GM23338 (cell line): Measurements from ENCODE around the gene LRRN1. TPM values are rescaled to one million over a fixed set of nuclear protein-coding genes. Genes with fewer than 3 reads are reported as not detected.

ENCODE experiments used
- ATAC-seq: fragments of 200-7000 bp; cut with Tn5 transposase; 3 replicates; pipeline ENCODE4 v1.9.1; 2020
- DNase-seq: peaks from one replicate; pipeline ENCODE4 v3.0.0-alpha.2; 2015; ENCODE audit warnings: low spot score
- H2AFZ ChIP-seq: fragments of 200-600 bp; sonication (generic); 2 replicates; pipeline ENCODE4 v1.8.0; 2016; ENCODE audit warnings: antibody characterized with exemption, mild to moderate bottlenecking, moderate library complexity
- H3F3A ChIP-seq: fragments of 200-600 bp; sonication (generic); replicated peaks from 2 replicates; pipeline ENCODE4 v1.8.0; 2017; ENCODE audit warnings: antibody characterized with exemption, mixed run types, low read depth
- H3K27ac ChIP-seq: fragments of 200-600 bp; sonication (generic); 2 replicates; pipeline ENCODE4 v1.6.1; 2016; ENCODE audit warnings: low read depth
- H3K27me3 ChIP-seq: fragments of 200-600 bp; sonication (generic); 2 replicates; pipeline ENCODE4 v1.8.0; 2016; ENCODE audit warnings: mild to moderate bottlenecking, mixed run types, moderate library complexity; ENCODE audit not compliant: insufficient read depth
- H3K36me3 ChIP-seq: fragments of 200-600 bp; sonication (generic); 2 replicates; pipeline ENCODE4 v1.8.0; 2016; ENCODE audit warnings: mild to moderate bottlenecking; ENCODE audit not compliant: insufficient read depth
- H3K4me1 ChIP-seq: fragments of 200-600 bp; sonication (generic); 2 replicates; pipeline ENCODE4 v1.8.0; 2016; ENCODE audit warnings: mild to moderate bottlenecking, moderate library complexity; ENCODE audit not compliant: insufficient read depth
- H3K4me2 ChIP-seq: fragments of 200-600 bp; sonication (generic); 2 replicates; pipeline ENCODE4 v1.7.1; 2017; ENCODE audit warnings: mixed run types
- H3K4me3 ChIP-seq: fragments of 200-600 bp; sonication (generic); 2 replicates; pipeline ENCODE4 v1.6.1; 2016; ENCODE audit warnings: mixed run types
- H3K79me2 ChIP-seq: fragments of 200-600 bp; sonication (generic); replicated peaks from 2 replicates; pipeline ENCODE4 v1.8.0; 2017; ENCODE audit warnings: mild to moderate bottlenecking; ENCODE audit not compliant: insufficient read depth
- H3K9me2 ChIP-seq: fragments of 200-600 bp; sonication (generic); 2 replicates; pipeline ENCODE4 v1.8.0; 2017; ENCODE audit not compliant: insufficient read depth
- H4K20me1 ChIP-seq: fragments of 200-600 bp; sonication (generic); replicated peaks from 2 replicates; pipeline ENCODE4 v1.8.0; 2017; ENCODE audit warnings: mild to moderate bottlenecking; ENCODE audit not compliant: insufficient read depth
- H3K27ac Mint-ChIP-seq: 2 replicates; pipeline ENCODE4 v1.8.0; 2020; ENCODE audit warnings: inconsistent platforms, mild to moderate bottlenecking, moderate library complexity, mixed read lengths
- H3K27me3 Mint-ChIP-seq: 3 replicates; pipeline ENCODE4 v1.8.0; 2022; ENCODE audit warnings: low read depth, mild to moderate bottlenecking, moderate library complexity, mixed read lengths, inconsistent platforms; ENCODE audit not compliant: insufficient read depth, poor library complexity
- H3K36me3 Mint-ChIP-seq: 3 replicates; pipeline ENCODE4 v1.8.0; 2021; ENCODE audit warnings: low read depth, mild to moderate bottlenecking, inconsistent platforms, moderate library complexity, mixed read lengths
- H3K4me1 Mint-ChIP-seq: 3 replicates; pipeline ENCODE4 v1.8.0; 2020; ENCODE audit warnings: mild to moderate bottlenecking, inconsistent platforms, mixed read lengths
- H3K4me3 Mint-ChIP-seq: 3 replicates; pipeline ENCODE4 v1.8.0; 2021; ENCODE audit warnings: moderate library complexity, mild to moderate bottlenecking, inconsistent platforms, mixed read lengths
- H3K9me3 Mint-ChIP-seq: 3 replicates; pipeline ENCODE4 v1.8.0; 2020; ENCODE audit warnings: moderate library complexity, mild to moderate bottlenecking, inconsistent platforms, mixed read lengths
- CREB1 ChIP-seq: fragments of 250-450 bp; sonication (Bioruptor Pico); IDR thresholded peaks from 2 replicates; pipeline ENCODE4 v1.5.0; 2020; ENCODE audit warnings: low read depth, mild to moderate bottlenecking, moderate library complexity
- EZH2 ChIP-seq: fragments of 200-600 bp; sonication (generic); IDR thresholded peaks from one replicate; pipeline ENCODE4 v1.8.0; 2017; ENCODE audit warnings: antibody characterized with exemption, mild to moderate bottlenecking, low read depth; ENCODE audit not compliant: unreplicated experiment
- EZH2phosphoT487 ChIP-seq: fragments of 200-600 bp; sonication (generic); IDR thresholded peaks from one replicate; pipeline ENCODE4 v1.8.1; 2018; ENCODE audit warnings: antibody characterized with exemption; ENCODE audit not compliant: unreplicated experiment
- JUNB ChIP-seq: IDR thresholded peaks from one replicate; pipeline ENCODE4 v1.6.1; 2016; ENCODE audit warnings: antibody characterized with exemption; ENCODE audit not compliant: unreplicated experiment
- NANOG ChIP-seq: IDR thresholded peaks from 2 replicates; pipeline ENCODE4 v1.6.1; 2016; ENCODE audit warnings: antibody characterized with exemption, borderline replicate concordance
- POLR2AphosphoS5 ChIP-seq: IDR thresholded peaks from 2 replicates; pipeline ENCODE4 v1.6.1; 2016; ENCODE audit warnings: antibody characterized with exemption, low read depth
- STAT1 ChIP-seq: IDR thresholded peaks from one replicate; pipeline ENCODE4 v1.6.1; 2016; ENCODE audit warnings: antibody characterized with exemption; ENCODE audit not compliant: unreplicated experiment
- ZNF114 ChIP-seq: fragments of 250-450 bp; sonication (Bioruptor Pico); IDR thresholded peaks from 2 replicates; pipeline ENCODE4 v1.5.0; 2020; ENCODE audit warnings: mild to moderate bottlenecking, moderate library complexity
- ZNF331 ChIP-seq: fragments of 250-450 bp; sonication (Bioruptor Pico); IDR thresholded peaks from 2 replicates; pipeline ENCODE4 v1.5.0; 2020; ENCODE audit warnings: low read depth, mild to moderate bottlenecking, moderate library complexity
- polyA plus RNA-seq: library from polyadenylated mRNA; unstranded; fragments of >200 nt; fragmentation: Nextera tagmentation; extraction: Ambion mirVana; gene quantifications from 2 replicates; pipeline ENCODE4 v1.2.1, GENCODE V29; 2016
- total RNA-seq: library from RNA; depleted of rRNA; stranded (reverse); fragments of >200 nt; shearing (Covaris generic); gene quantifications from 2 replicates; pipeline ENCODE4 v1.2.3, GENCODE V29; 2014
- TF ChIP-seq, protein P1 (sequence below): fragments of 250-450 bp; sonication (Bioruptor Pico); IDR thresholded peaks from 2 replicates; pipeline ENCODE4 v1.5.0; 2020; ENCODE audit warnings: mild to moderate bottlenecking, moderate library complexity
- TF ChIP-seq, protein P2 (sequence below), 2 experiments: fragments of 200-600 bp in 1 of 2; sonication (generic) in 1 of 2; conservative IDR thresholded peaks; 2 replicates each; pipeline versions ENCODE4 v1.5.1 to v1.6.1; 2016 to 2017; ENCODE audit warnings: antibody characterized with exemption in 2 of 2, low read depth in 2 of 2, mild to moderate bottlenecking in 2 of 2, moderate library complexity in 1 of 2
- TF ChIP-seq, protein P3 (sequence below): IDR thresholded peaks from one replicate; pipeline ENCODE4 v1.6.1; 2018; ENCODE audit warnings: antibody characterized with exemption; ENCODE audit not compliant: unreplicated experiment
- TF ChIP-seq, protein P4 (sequence below): IDR thresholded peaks from 2 replicates; pipeline ENCODE4 v1.6.1; 2016; ENCODE audit warnings: antibody characterized with exemption

LRRN1 gene
- total and polyA plus RNA-seq, 2 experiments from 2014 or later = 85.7 to 172 TPM

DNA sequence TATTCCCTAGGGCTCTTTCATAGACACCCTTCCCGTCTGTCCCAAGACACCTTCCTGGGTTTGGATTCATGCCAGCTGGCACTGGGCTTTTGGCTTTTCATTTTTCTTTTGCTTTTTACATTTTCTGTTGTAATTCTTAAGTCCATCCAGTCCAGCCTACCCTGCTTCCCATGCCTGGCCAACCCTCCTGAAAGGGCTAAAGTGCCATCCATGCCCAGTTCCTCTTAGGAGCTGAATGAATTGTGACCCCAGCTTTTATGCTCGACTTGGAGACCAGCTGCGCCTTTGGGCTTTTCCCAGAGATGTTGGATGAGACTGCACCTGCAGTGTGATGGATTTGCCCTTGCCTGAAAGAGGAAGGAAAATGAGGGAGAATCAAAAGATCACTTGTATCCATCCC is 25.8 kb downstream of the LRRN1 start (continued):
- no peak for TF ChIP-seq POLR2AphosphoS5
- no peak for TF ChIP-seq NANOG
- TF ChIP-seq JUNB = no peak
- no peak for TF ChIP-seq CREB1 (CRISPR knock-in tag)
- TF ChIP-seq ZNF331 (CRISPR knock-in tag) = no peak

DNA sequence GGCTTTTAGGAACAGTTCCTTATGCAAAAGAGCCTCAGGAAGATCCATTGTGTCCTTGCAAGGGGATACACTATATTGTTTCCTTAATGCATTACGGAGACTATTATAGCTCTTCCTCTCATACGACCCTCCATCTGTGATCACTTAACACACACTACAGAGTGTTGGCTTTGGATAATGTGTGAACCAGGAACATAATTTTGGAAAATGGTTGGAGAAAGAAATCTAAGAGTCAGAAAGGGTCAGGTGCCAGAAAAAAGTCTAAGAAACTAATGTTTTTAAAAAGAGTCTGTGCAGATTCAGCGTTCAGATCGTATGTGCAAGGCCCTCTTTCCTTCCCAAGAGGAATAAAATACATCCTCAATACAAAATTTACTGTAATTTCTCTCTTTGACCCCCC is 27.3 kb downstream of the LRRN1 start:
- no peaks in the 10 kb centered on the region for H3K9me2 ChIP-seq
- H3K27ac Mint-ChIP-seq = peak overlapping the region; percentile 14; the same call in 1 of the 2 replicates
- no peaks in the 10 kb centered on the region for H3K27me3 Mint-ChIP-seq
- ATAC-seq = no peak
- no peaks in the 10 kb centered on the region for H3F3A ChIP-seq
- no peak for TF ChIP-seq CREB1 (CRISPR knock-in tag)
- no peak for TF ChIP-seq JUNB
- TF ChIP-seq POLR2AphosphoS5 = no peak
- TF ChIP-seq, protein P1, sequence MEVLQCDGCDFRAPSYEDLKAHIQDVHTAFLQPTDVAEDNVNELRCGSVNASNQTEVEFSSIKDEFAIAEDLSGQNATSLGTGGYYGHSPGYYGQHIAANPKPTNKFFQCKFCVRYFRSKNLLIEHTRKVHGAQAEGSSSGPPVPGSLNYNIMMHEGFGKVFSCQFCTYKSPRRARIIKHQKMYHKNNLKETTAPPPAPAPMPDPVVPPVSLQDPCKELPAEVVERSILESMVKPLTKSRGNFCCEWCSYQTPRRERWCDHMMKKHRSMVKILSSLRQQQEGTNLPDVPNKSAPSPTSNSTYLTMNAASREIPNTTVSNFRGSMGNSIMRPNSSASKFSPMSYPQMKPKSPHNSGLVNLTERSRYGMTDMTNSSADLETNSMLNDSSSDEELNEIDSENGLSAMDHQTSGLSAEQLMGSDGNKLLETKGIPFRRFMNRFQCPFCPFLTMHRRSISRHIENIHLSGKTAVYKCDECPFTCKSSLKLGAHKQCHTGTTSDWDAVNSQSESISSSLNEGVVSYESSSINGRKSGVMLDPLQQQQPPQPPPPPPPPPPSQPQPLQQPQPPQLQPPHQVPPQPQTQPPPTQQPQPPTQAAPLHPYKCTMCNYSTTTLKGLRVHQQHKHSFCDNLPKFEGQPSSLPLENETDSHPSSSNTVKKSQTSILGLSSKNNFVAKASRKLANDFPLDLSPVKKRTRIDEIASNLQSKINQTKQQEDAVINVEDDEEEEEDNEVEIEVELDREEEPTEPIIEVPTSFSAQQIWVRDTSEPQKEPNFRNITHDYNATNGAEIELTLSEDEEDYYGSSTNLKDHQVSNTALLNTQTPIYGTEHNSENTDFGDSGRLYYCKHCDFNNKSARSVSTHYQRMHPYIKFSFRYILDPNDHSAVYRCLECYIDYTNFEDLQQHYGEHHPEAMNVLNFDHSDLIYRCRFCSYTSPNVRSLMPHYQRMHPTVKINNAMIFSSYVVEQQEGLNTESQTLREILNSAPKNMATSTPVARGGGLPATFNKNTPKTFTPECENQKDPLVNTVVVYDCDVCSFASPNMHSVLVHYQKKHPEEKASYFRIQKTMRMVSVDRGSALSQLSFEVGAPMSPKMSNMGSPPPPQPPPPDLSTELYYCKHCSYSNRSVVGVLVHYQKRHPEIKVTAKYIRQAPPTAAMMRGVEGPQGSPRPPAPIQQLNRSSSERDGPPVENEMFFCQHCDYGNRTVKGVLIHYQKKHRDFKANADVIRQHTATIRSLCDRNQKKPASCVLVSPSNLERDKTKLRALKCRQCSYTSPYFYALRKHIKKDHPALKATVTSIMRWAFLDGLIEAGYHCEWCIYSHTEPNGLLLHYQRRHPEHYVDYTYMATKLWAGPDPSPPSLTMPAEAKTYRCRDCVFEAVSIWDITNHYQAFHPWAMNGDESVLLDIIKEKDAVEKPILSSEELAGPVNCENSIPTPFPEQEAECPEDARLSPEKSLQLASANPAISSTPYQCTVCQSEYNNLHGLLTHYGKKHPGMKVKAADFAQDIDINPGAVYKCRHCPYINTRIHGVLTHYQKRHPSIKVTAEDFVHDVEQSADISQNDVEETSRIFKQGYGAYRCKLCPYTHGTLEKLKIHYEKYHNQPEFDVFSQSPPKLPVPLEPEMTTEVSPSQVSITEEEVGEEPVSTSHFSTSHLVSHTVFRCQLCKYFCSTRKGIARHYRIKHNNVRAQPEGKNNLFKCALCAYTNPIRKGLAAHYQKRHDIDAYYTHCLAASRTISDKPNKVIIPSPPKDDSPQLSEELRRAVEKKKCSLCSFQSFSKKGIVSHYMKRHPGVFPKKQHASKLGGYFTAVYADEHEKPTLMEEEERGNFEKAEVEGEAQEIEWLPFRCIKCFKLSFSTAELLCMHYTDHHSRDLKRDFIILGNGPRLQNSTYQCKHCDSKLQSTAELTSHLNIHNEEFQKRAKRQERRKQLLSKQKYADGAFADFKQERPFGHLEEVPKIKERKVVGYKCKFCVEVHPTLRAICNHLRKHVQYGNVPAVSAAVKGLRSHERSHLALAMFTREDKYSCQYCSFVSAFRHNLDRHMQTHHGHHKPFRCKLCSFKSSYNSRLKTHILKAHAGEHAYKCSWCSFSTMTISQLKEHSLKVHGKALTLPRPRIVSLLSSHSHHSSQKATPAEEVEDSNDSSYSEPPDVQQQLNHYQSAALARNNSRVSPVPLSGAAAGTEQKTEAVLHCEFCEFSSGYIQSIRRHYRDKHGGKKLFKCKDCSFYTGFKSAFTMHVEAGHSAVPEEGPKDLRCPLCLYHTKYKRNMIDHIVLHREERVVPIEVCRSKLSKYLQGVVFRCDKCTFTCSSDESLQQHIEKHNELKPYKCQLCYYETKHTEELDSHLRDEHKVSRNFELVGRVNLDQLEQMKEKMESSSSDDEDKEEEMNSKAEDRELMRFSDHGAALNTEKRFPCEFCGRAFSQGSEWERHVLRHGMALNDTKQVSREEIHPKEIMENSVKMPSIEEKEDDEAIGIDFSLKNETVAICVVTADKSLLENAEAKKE (CRISPR knock-in tag) = no peak
- no peak for TF ChIP-seq STAT1
- no peak for TF ChIP-seq ZNF331 (CRISPR knock-in tag)
- no peak for TF ChIP-seq EZH2phosphoT487
- TF ChIP-seq, protein P2, sequence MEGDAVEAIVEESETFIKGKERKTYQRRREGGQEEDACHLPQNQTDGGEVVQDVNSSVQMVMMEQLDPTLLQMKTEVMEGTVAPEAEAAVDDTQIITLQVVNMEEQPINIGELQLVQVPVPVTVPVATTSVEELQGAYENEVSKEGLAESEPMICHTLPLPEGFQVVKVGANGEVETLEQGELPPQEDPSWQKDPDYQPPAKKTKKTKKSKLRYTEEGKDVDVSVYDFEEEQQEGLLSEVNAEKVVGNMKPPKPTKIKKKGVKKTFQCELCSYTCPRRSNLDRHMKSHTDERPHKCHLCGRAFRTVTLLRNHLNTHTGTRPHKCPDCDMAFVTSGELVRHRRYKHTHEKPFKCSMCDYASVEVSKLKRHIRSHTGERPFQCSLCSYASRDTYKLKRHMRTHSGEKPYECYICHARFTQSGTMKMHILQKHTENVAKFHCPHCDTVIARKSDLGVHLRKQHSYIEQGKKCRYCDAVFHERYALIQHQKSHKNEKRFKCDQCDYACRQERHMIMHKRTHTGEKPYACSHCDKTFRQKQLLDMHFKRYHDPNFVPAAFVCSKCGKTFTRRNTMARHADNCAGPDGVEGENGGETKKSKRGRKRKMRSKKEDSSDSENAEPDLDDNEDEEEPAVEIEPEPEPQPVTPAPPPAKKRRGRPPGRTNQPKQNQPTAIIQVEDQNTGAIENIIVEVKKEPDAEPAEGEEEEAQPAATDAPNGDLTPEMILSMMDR (conservative IDR thresholded peaks at IDR 0.05; ENCODE audit: low read depth in 2 of 2) = no peak
- TF ChIP-seq, protein P3, sequence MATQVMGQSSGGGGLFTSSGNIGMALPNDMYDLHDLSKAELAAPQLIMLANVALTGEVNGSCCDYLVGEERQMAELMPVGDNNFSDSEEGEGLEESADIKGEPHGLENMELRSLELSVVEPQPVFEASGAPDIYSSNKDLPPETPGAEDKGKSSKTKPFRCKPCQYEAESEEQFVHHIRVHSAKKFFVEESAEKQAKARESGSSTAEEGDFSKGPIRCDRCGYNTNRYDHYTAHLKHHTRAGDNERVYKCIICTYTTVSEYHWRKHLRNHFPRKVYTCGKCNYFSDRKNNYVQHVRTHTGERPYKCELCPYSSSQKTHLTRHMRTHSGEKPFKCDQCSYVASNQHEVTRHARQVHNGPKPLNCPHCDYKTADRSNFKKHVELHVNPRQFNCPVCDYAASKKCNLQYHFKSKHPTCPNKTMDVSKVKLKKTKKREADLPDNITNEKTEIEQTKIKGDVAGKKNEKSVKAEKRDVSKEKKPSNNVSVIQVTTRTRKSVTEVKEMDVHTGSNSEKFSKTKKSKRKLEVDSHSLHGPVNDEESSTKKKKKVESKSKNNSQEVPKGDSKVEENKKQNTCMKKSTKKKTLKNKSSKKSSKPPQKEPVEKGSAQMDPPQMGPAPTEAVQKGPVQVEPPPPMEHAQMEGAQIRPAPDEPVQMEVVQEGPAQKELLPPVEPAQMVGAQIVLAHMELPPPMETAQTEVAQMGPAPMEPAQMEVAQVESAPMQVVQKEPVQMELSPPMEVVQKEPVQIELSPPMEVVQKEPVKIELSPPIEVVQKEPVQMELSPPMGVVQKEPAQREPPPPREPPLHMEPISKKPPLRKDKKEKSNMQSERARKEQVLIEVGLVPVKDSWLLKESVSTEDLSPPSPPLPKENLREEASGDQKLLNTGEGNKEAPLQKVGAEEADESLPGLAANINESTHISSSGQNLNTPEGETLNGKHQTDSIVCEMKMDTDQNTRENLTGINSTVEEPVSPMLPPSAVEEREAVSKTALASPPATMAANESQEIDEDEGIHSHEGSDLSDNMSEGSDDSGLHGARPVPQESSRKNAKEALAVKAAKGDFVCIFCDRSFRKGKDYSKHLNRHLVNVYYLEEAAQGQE = no peak
- TF ChIP-seq NANOG = no peak
- TF ChIP-seq, protein P4, sequence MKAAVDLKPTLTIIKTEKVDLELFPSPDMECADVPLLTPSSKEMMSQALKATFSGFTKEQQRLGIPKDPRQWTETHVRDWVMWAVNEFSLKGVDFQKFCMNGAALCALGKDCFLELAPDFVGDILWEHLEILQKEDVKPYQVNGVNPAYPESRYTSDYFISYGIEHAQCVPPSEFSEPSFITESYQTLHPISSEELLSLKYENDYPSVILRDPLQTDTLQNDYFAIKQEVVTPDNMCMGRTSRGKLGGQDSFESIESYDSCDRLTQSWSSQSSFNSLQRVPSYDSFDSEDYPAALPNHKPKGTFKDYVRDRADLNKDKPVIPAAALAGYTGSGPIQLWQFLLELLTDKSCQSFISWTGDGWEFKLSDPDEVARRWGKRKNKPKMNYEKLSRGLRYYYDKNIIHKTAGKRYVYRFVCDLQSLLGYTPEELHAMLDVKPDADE = no peak
- no peak for TF ChIP-seq ZNF114
- no peak for TF ChIP-seq EZH2
- H3K36me3 ChIP-seq = peaks cover 10% of the 10 kb centered on the region
- DNase-seq = no peak
- 0 out of 2 replicates have a peak, but pooled peaks cover 5% of the 10 kb centered on the region for H3K4me1 ChIP-seq
- H3K9me3 Mint-ChIP-seq = peaks cover 9% of the 10 kb centered on the region; the same call in 2 of the 3 replicates
- peaks cover 10% of the 10 kb centered on the region; the same call in 2 of the 3 replicates for H3K4me1 Mint-ChIP-seq
- H3K79me2 ChIP-seq = peaks cover 92% of the 10 kb centered on the region
- H4K20me1 ChIP-seq = peaks cover 25% of the 10 kb centered on the region
- no peak overlapping the region for H3K4me3 ChIP-seq
- H3K4me3 Mint-ChIP-seq = no peak overlapping the region
- no peak overlapping the region for H3K27ac ChIP-seq
- peaks cover 88% of the 10 kb centered on the region for H3K36me3 Mint-ChIP-seq
- H3K4me2 ChIP-seq = no peak overlapping the region
- no peaks in the 10 kb centered on the region for H3K27me3 ChIP-seq
- H2AFZ ChIP-seq = no peak overlapping the region
